Endothelial cell of umbilical vein (primary cell): ENCODE measurements around the gene USP37. TPM values are rescaled to one million over a fixed set of nuclear protein-coding genes. Genes with fewer than 3 reads are reported as not detected.

Source experiments
- microRNA counts: library from miRNA; unstranded; fragments of <30 nt; microRNA quantifications from one replicate; lab custom pipeline; 2016
- microRNA-seq: library from miRNA; unstranded; fragments of <30 nt; microRNA quantifications from one replicate; pipeline ENCODE4 v1.2.0, GENCODE V29; 2021; ENCODE audit warnings: borderline number of aligned reads, borderline replicate concordance
- polyA plus RNA-seq, 4 experiments: library from polyadenylated mRNA; depleted of rRNA in 3 of 4; stranded (reverse) in 3 of 4; unstranded in 1 of 4; fragments of >200 nt; gene quantifications; 2 replicates each; pipeline versions ENCODE4 v1.2.1 to v1.2.3, GENCODE V29; 2011 to 2012; ENCODE audit warnings: missing spikeins in 1 of 4
- small RNA-seq: library from RNA; depleted of rRNA; stranded (forward); fragments of <200 nt; gene quantifications from one replicate; pipeline ENCODE3, GENCODE V24; 2012; ENCODE audit warnings: low replicate concordance, low read depth; ENCODE audit not compliant: insufficient read depth, insufficient read length
- total RNA-seq: library from RNA; stranded (reverse); gene quantifications from 2 replicates; pipeline ENCODE4 v1.2.3, GENCODE V29; 2021

Gene USP37
- total and polyA plus RNA-seq, 2 donors (not counting 3 experiments of a cell fraction or from before 2014, with no cell fraction given), result 1.9 to 14.4 TPM

MicroRNA genes within 50 kb of the gene (microRNA counts, 767-probe panel; counts per million panel counts)
- 723 counts per million, percentile 96 among the panel's probes with 10 or more counts for microRNA hsa-miR-26b-5p (lab: Ali Mortazavi, UCI)

Small RNA genes within 50 kb of the gene (microRNA-seq; reads per million reads assigned to microRNA genes)
- 7,887 reads per million, percentile 97 among the genes with 10 or more reads in this experiment for gene MIR26B

Small RNA genes within 50 kb of the gene (small RNA-seq; reads per million reads assigned to genes)
- gene MIR26B (398 reads per million, percentile 99 among the genes with 10 or more reads in this experiment), gene RNU6-136P (not detected)

Other genes starting within 250 kb of the USP37 start
- gene CATIP, start 211.5 kb downstream of the USP37 start, total RNA-seq, result not detected in 2 replicates
- not detected in 2 replicates for gene CATIP, start 211.5 kb downstream of the USP37 start, polyA plus RNA-seq
- not detected in 2 replicates for gene SLC11A1, start 186.1 kb downstream of the USP37 start, total RNA-seq
- gene SLC11A1, start 186.1 kb downstream of the USP37 start, polyA plus RNA-seq, result 0.03 and 0.08 TPM in 2 replicates
- gene CTDSP1, start 168.5 kb downstream of the USP37 start, total RNA-seq, result 78.7 and 86.1 TPM in 2 replicates
- gene CTDSP1, start 168.5 kb downstream of the USP37 start, polyA plus RNA-seq, result 112 and 127 TPM in 2 replicates
- not detected in 2 replicates for gene VIL1, start 149.2 kb downstream of the USP37 start, total RNA-seq
- not detected in 2 replicates for gene VIL1, start 149.2 kb downstream of the USP37 start, polyA plus RNA-seq
- gene CNOT9, start 488 bp upstream of the USP37 start, total RNA-seq, result 63.2 and 68.9 TPM in 2 replicates
- gene CNOT9, start 488 bp upstream of the USP37 start, polyA plus RNA-seq, result 53.2 and 57.3 TPM in 2 replicates
- gene PLCD4, start 39.5 kb upstream of the USP37 start, total RNA-seq, result 1.4 and 3.1 TPM in 2 replicates
- gene PLCD4, start 39.5 kb upstream of the USP37 start, polyA plus RNA-seq, result 2.2 and 2.3 TPM in 2 replicates
- 31.4 and 34.5 TPM in 2 replicates for gene ZNF142, start 91.3 kb upstream of the USP37 start, total RNA-seq
- gene ZNF142, start 91.3 kb upstream of the USP37 start, polyA plus RNA-seq, result 14.5 and 16.0 TPM in 2 replicates
- gene BCS1L, start 91.3 kb upstream of the USP37 start, total RNA-seq, result 43.0 and 57.4 TPM in 2 replicates
- 70.3 and 82.1 TPM in 2 replicates for gene BCS1L, start 91.3 kb upstream of the USP37 start, polyA plus RNA-seq
- gene RNF25, start 103.7 kb upstream of the USP37 start, total RNA-seq, result 38.2 and 39.1 TPM in 2 replicates
- gene RNF25, start 103.7 kb upstream of the USP37 start, polyA plus RNA-seq, result 54.7 and 61.1 TPM in 2 replicates
- 34.9 and 40.9 TPM in 2 replicates for gene STK36, start 103.7 kb upstream of the USP37 start, total RNA-seq
- gene STK36, start 103.7 kb upstream of the USP37 start, polyA plus RNA-seq, result 65.2 and 67.4 TPM in 2 replicates
- 41.0 and 45.0 TPM in 2 replicates for gene TTLL4, start 142.5 kb upstream of the USP37 start, total RNA-seq
- gene TTLL4, start 142.5 kb upstream of the USP37 start, polyA plus RNA-seq, result 26.7 and 30.5 TPM in 2 replicates
- gene CYP27A1, start 213.8 kb upstream of the USP37 start, total RNA-seq, result 12.6 and 15.1 TPM in 2 replicates
- gene CYP27A1, start 213.8 kb upstream of the USP37 start, polyA plus RNA-seq, result 30.3 and 34.9 TPM in 2 replicates